ENCODE measurements around the gene F5. TPM values are rescaled to one million over a fixed set of nuclear protein-coding genes. Genes with fewer than 3 reads are reported as not detected.

Gene F5
- total RNA-seq, 1 experiment from 2014 or later, result not detected

- Histone ChIP-seq H3K36me3 (ENCODE audit: insufficient read depth, low read length, poor library complexity, severe bottlenecking) (no peaks in the 10 kb centered on the region), H3K27me3 (replicated peaks; ENCODE audit: insufficient read depth, low read depth, low read length, poor library complexity) (no peaks in the 10 kb centered on the region), H3K4me3 (ENCODE audit: low read depth, low read length, poor library complexity, severe bottlenecking) (no peak overlapping the region), H3K9me3 (ENCODE audit: low read depth, low read length, poor library complexity, severe bottlenecking) (no peaks in the 10 kb centered on the region), H3K27ac (ENCODE audit: low read depth, low read length, poor library complexity, severe bottlenecking) (no peak overlapping the region), H3K4me1 (ENCODE audit: insufficient read depth, low read length, poor library complexity, severe bottlenecking) (peaks cover 11% of the 10 kb centered on the region)
- ChIA-PET CTCF (no interaction called here), POLR2A (ENCODE audit: low non-redundant PET) (no interaction called here)
- intact Hi-C loops (cut with micrococcal nuclease; ENCODE audit: unreplicated experiment), result no loop called here
- DNase-seq (ENCODE audit: low spot score), result peak; percentile 58
- no TSS peak for BruUV-seq (replicated peaks)
- TF ChIP-seq EZH2 (IDR thresholded peaks at IDR 0.05; ENCODE audit: borderline replicate concordance, low read depth, low read length, poor library complexity, severe bottlenecking) (no peak), CTCF (conservative IDR thresholded peaks at IDR 0.05; ENCODE audit: low read depth, low read length) (no peak)
These were observed 20.7 kb downstream of the F5 start for GRCh38 chr1:169565335-169566271.

- Histone ChIP-seq H3K4me1 (ENCODE audit: insufficient read depth, low read length, poor library complexity, severe bottlenecking) (peaks cover 11% of the 10 kb centered on the region), H3K36me3 (ENCODE audit: insufficient read depth, low read length, poor library complexity, severe bottlenecking) (no peaks in the 10 kb centered on the region), H3K4me3 (ENCODE audit: low read depth, low read length, poor library complexity, severe bottlenecking) (no peak overlapping the region), H3K9me3 (ENCODE audit: low read depth, low read length, poor library complexity, severe bottlenecking) (no peaks in the 10 kb centered on the region), H3K27ac (ENCODE audit: low read depth, low read length, poor library complexity, severe bottlenecking) (no peak overlapping the region), H3K27me3 (replicated peaks; ENCODE audit: insufficient read depth, low read depth, low read length, poor library complexity) (no peaks in the 10 kb centered on the region)
- DNase-seq (ENCODE audit: low spot score), result no peak
- intact Hi-C loops (cut with micrococcal nuclease; ENCODE audit: unreplicated experiment), result no loop called here
- BruUV-seq (replicated peaks), result no TSS peak
- ChIA-PET CTCF (no interaction called here), POLR2A (ENCODE audit: low non-redundant PET) (no interaction called here)
- TF ChIP-seq EZH2 (IDR thresholded peaks at IDR 0.05; ENCODE audit: borderline replicate concordance, low read depth, low read length, poor library complexity, severe bottlenecking) (no peak), CTCF (conservative IDR thresholded peaks at IDR 0.05; ENCODE audit: low read depth, low read length) (no peak)
These were observed 22.6 kb downstream of the F5 start for GRCh38 chr1:169563650-169564049.

- Histone ChIP-seq H3K9me3 (ENCODE audit: low read depth, low read length, poor library complexity, severe bottlenecking) (no peaks in the 10 kb centered on the region), H3K27me3 (replicated peaks; ENCODE audit: insufficient read depth, low read depth, low read length, poor library complexity) (no peaks in the 10 kb centered on the region), H3K27ac (ENCODE audit: low read depth, low read length, poor library complexity, severe bottlenecking) (no peak overlapping the region), H3K36me3 (ENCODE audit: insufficient read depth, low read length, poor library complexity, severe bottlenecking) (no peaks in the 10 kb centered on the region), H3K4me3 (ENCODE audit: low read depth, low read length, poor library complexity, severe bottlenecking) (no peak overlapping the region), H3K4me1 (ENCODE audit: insufficient read depth, low read length, poor library complexity, severe bottlenecking) (peaks cover 11% of the 10 kb centered on the region)
- BruUV-seq (replicated peaks), result no TSS peak
- ChIA-PET POLR2A (ENCODE audit: low non-redundant PET) (no interaction called here), CTCF (no interaction called here)
- intact Hi-C loops (cut with micrococcal nuclease; ENCODE audit: unreplicated experiment), result no loop called here
- TF ChIP-seq CTCF (conservative IDR thresholded peaks at IDR 0.05; ENCODE audit: low read depth, low read length), result no peak
- TF ChIP-seq EZH2 (IDR thresholded peaks at IDR 0.05; ENCODE audit: borderline replicate concordance, low read depth, low read length, poor library complexity, severe bottlenecking), result no peak
- DNase-seq (ENCODE audit: low spot score), result no peak
These were observed 23.2 kb downstream of the F5 start for GRCh38 chr1:169563019-169563615.

All from A673 (cell line).